ENCODE results near the gene INTS6L. TPM values are rescaled to one million over a fixed set of nuclear protein-coding genes. Genes with fewer than 3 reads are reported as not detected.
A peak's percentile ranks its signal among the peaks of the same experiment; 100 is the strongest.

Gene INTS6L
- total and polyA plus RNA-seq, 7 experiments from 2014 or later: 5.9 to 46.8 (median 32.2) TPM

- peak overlapping the region in 4 of 10 donors; percentile 12 to 59 (median 38) for H3K4me3 Mint-ChIP-seq
- ATAC-seq: peak; percentile 65
- POLR2A ChIA-PET: interaction anchor here (0.6 to 1.2 kb wide), 2 partner anchors 16 to 39 kb away, joined by 3 read pairs; no protein-coding TSS in a partner anchor
Measured at GRCh38 chrX:135543924-135544323, 23.5 kb downstream of the INTS6L start.

DNA sequence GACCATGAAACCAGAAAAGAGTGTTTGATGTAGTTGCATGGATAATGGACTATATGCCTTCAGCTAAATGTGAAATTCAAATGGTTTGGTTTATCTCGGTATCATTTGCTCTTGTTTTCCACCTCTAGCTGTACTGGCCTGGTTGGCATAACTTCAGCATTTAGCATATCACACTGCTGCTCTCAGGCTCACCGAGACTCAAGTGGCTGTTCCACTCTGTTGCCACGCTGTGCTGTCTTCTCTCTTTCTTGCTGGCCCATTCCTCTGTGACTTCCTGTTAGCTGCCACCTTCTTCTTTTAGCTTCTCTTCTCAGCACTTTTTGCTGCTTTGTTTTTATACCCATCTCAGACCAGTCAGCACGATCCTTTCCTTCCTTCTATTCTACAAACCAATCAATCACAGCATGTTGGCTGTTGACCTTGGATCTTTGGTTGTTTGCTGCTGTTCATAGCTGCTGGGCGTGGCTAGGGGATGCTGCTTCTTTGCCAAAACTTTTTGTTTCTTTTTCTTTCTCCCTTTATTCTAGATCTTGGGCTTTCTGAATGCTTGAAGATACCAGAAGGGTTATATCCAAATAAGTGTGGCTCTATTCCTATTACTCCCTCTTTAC, 24.0 kb downstream of the INTS6L start:
- Mint-ChIP-seq H3K36me3 (peaks cover 0 to 11% (median 2%) of the 10 kb centered on the region in 5 donors), H3K27me3 (no peaks in the 10 kb centered on the region), H3K4me3 (peak overlapping the region in 8 of 10 donors; percentile 0 to 60 (median 38)), H3K9me3 (no peaks in the 10 kb centered on the region), H3K27ac (peak overlapping the region; percentile 9 to 91 (median 57)), H3K4me1 (peaks cover 19 to 53% (median 42%) of the 10 kb centered on the region in 7 donors)
- H3K9me3 ChIP-seq (ENCODE audit: control insufficient read depth in 2 of 3, low read length in 3 of 3): no peaks in the 10 kb centered on the region
- H3K36me3 ChIP-seq (ENCODE audit: control insufficient read depth in 2 of 3, insufficient read depth in 3 of 3, low read length in 3 of 3): peaks cover 0 to 14% (median 0%) of the 10 kb centered on the region in 3 experiments
- H3K4me1 ChIP-seq (ENCODE audit: control insufficient read depth in 2 of 2, insufficient read depth in 2 of 2, low read length in 2 of 2): peaks cover 7 to 8% of the 10 kb centered on the region in 2 donors
- POLR2A ChIA-PET: interaction anchor here (1.2 kb wide), 2 partner anchors 22 to 38 kb away, joined by 3 to 4 read pairs; no protein-coding TSS in a partner anchor
- intact Hi-C loops (cut with micrococcal nuclease): loop anchor here in 1 of 2 donors (1.0 to 2.0 kb wide), 2 partner anchors 23 to 60 kb away; no protein-coding TSS in a partner anchor
- peak in 3 of 9 donors; percentile 6 to 15 (median 11) for DNase-seq
- no peak overlapping the region for H3K4me3 ChIP-seq (ENCODE audit: low read length)
- H3K27me3 ChIP-seq (ENCODE audit: control insufficient read depth in 2 of 2, insufficient read depth in 2 of 2, low read length in 2 of 2): no peaks in the 10 kb centered on the region
- CTCF ChIA-PET: interaction anchor here (0.6 kb wide), 2 partner anchors 23 to 58 kb away, joined by 3 read pairs; no protein-coding TSS in a partner anchor
- H3K27ac ChIP-seq (ENCODE audit: low read depth, low read length): no peak overlapping the region
- peak; percentile 44 for ATAC-seq

More at GRCh38 chrX:135543924-135544323, 23.5 kb downstream of the INTS6L start:
- Histone ChIP-seq H3K27ac (ENCODE audit: low read depth, low read length) (no peak overlapping the region), H3K36me3 (ENCODE audit: control insufficient read depth in 2 of 3, insufficient read depth in 3 of 3, low read length in 3 of 3) (peaks cover 0 to 14% (median 0%) of the 10 kb centered on the region in 3 experiments), H3K4me3 (ENCODE audit: low read length) (no peak overlapping the region), H3K27me3 (ENCODE audit: control insufficient read depth in 2 of 2, insufficient read depth in 2 of 2, low read length in 2 of 2) (no peaks in the 10 kb centered on the region), H3K9me3 (ENCODE audit: control insufficient read depth in 2 of 3, low read length in 3 of 3) (no peaks in the 10 kb centered on the region), H3K4me1 (ENCODE audit: control insufficient read depth in 2 of 2, insufficient read depth in 2 of 2, low read length in 2 of 2) (peaks cover 7 to 12% of the 10 kb centered on the region in 2 donors)
- peaks cover 21 to 58% (median 47%) of the 10 kb centered on the region in 7 donors for H3K4me1 Mint-ChIP-seq
- intact Hi-C loops (cut with micrococcal nuclease): loop anchor here in 1 of 2 donors (1.0 to 2.0 kb wide), 2 partner anchors 23 to 59 kb away; no protein-coding TSS in a partner anchor
- H3K36me3 Mint-ChIP-seq: peaks cover 0 to 13% (median 0%) of the 10 kb centered on the region in 5 donors
- H3K9me3 Mint-ChIP-seq: no peaks in the 10 kb centered on the region
- H3K27ac Mint-ChIP-seq: peak overlapping the region in 4 of 9 donors; percentile 34 to 91 (median 82)
- peak in 7 of 9 donors; percentile 7 to 42 (median 30) for DNase-seq
- H3K27me3 Mint-ChIP-seq: no peaks in the 10 kb centered on the region
- CTCF ChIA-PET: interaction anchor here (1.0 kb wide), 1 partner anchor 13 kb away, joined by 3 read pairs; no protein-coding TSS in a partner anchor

DNA sequence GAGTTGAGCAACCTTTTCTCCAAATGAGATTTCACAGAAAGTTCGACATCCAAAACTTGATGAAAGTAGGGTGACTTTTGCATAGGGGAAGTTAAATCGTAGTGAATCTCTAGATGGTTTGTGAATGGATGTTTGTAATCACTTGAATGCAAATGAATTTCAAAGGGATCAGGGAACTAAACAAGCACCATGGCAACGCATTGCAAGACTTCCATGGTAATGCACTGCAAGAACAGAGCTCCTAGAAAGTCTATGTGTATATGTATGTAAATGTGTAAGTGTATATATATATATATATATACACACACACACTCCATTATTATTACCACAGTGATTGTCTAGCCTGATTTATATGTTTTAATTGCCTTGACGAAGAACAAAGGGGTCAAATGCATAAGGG, 27.3 kb downstream of the INTS6L start:
- DNase-seq: no peak
- POLR2A ChIA-PET: no interaction called here
- Mint-ChIP-seq H3K9me3 (no peaks in the 10 kb centered on the region), H3K4me1 (peaks cover 14 to 30% (median 23%) of the 10 kb centered on the region in 7 donors), H3K4me3 (no peak overlapping the region), H3K27ac (no peak overlapping the region), H3K27me3 (no peaks in the 10 kb centered on the region), H3K36me3 (peaks cover 4 to 17% (median 11%) of the 10 kb centered on the region in 5 donors)
- intact Hi-C loops (cut with micrococcal nuclease): no loop called here
- peaks cover 0 to 25% (median 10%) of the 10 kb centered on the region in 3 experiments for H3K36me3 ChIP-seq (ENCODE audit: control insufficient read depth in 2 of 3, insufficient read depth in 3 of 3, low read length in 3 of 3)
- H3K4me1 ChIP-seq (ENCODE audit: control insufficient read depth in 2 of 2, insufficient read depth in 2 of 2, low read length in 2 of 2): peaks cover 7 to 8% of the 10 kb centered on the region in 2 donors
- H3K27ac ChIP-seq (ENCODE audit: low read depth, low read length): no peak overlapping the region
- CTCF ChIA-PET: interaction anchor here (0.6 kb wide), 1 partner anchor 408 kb away, joined by 4 read pairs; no protein-coding TSS in a partner anchor
- no peak for ATAC-seq
- H3K4me3 ChIP-seq (ENCODE audit: low read length): no peak overlapping the region
- H3K9me3 ChIP-seq (ENCODE audit: control insufficient read depth in 2 of 3, low read length in 3 of 3): no peaks in the 10 kb centered on the region
- H3K27me3 ChIP-seq (ENCODE audit: control insufficient read depth in 2 of 2, insufficient read depth in 2 of 2, low read length in 2 of 2): no peaks in the 10 kb centered on the region

DNA sequence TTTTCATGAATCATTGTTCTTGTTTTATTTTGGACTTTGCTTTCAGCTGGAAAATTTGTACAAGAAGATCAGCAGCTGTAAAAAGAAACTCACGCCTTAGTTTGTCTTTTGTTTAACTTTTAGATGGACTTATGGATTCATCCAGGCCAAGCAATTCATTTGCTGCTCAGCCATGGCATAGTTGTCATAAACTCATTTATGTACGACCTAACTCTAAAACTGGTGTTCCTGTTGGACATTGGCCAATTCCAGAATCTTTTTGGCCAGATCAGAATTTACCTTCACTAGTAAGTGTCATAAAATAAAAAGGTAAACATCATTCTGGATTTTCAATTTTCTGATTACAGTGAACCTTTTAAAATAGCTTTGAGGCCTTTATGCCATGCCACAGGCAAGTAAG, 29.1 kb downstream of the INTS6L start:
- no peak overlapping the region for H3K27ac ChIP-seq (ENCODE audit: low read depth, low read length)
- ATAC-seq (no peak), DNase-seq (no peak)
- ChIA-PET CTCF (no interaction called here), POLR2A (no interaction called here)
- peaks cover 0 to 28% (median 10%) of the 10 kb centered on the region in 3 experiments for H3K36me3 ChIP-seq (ENCODE audit: control insufficient read depth in 2 of 3, insufficient read depth in 3 of 3, low read length in 3 of 3)
- H3K27me3 ChIP-seq (ENCODE audit: control insufficient read depth in 2 of 2, insufficient read depth in 2 of 2, low read length in 2 of 2): no peaks in the 10 kb centered on the region
- H3K27ac Mint-ChIP-seq: peak overlapping the region in 1 of 9 donors; percentile 46
- H3K9me3 Mint-ChIP-seq: no peaks in the 10 kb centered on the region
- H3K4me1 ChIP-seq (ENCODE audit: control insufficient read depth in 2 of 2, insufficient read depth in 2 of 2, low read length in 2 of 2): peaks cover 0 to 1% of the 10 kb centered on the region in 2 donors
- no peak overlapping the region for H3K4me3 Mint-ChIP-seq
- no peaks in the 10 kb centered on the region for H3K9me3 ChIP-seq (ENCODE audit: control insufficient read depth in 2 of 3, low read length in 3 of 3)
- H3K36me3 Mint-ChIP-seq: peaks cover 4 to 25% (median 16%) of the 10 kb centered on the region in 5 donors
- no peak overlapping the region for H3K4me3 ChIP-seq (ENCODE audit: low read length)
- peaks cover 3 to 12% (median 5%) of the 10 kb centered on the region in 7 donors for H3K4me1 Mint-ChIP-seq
- H3K27me3 Mint-ChIP-seq: no peaks in the 10 kb centered on the region
- intact Hi-C loops (cut with micrococcal nuclease): no loop called here

DNA sequence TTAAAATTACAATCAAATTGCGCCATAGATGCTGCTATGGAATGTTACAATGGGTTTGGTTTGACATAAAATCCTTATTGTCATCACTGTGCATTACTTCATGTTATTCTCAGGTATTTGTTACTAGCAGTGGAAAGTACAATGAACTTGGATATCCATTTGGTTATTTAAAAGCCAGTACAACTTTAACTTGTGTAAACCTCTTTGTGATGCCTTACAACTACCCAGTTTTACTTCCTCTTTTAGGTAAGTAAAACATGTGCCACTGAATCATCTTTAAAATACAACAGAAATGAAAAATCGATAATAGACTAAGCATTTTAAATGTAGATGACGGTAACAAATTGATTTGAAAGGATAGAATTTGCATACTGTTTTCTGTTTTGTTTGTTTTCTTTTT, 35.6 kb downstream of the INTS6L start:
- Mint-ChIP-seq H3K36me3 (peaks cover 5 to 38% (median 25%) of the 10 kb centered on the region in 5 donors), H3K9me3 (no peaks in the 10 kb centered on the region), H3K4me3 (no peak overlapping the region), H3K27me3 (no peaks in the 10 kb centered on the region), H3K4me1 (no peaks in the 10 kb centered on the region), H3K27ac (no peak overlapping the region)
- Histone ChIP-seq H3K27ac (ENCODE audit: low read depth, low read length) (no peak overlapping the region), H3K4me1 (ENCODE audit: control insufficient read depth in 2 of 2, insufficient read depth in 2 of 2, low read length in 2 of 2) (no peaks in the 10 kb centered on the region), H3K27me3 (ENCODE audit: control insufficient read depth in 2 of 2, insufficient read depth in 2 of 2, low read length in 2 of 2) (no peaks in the 10 kb centered on the region), H3K9me3 (ENCODE audit: control insufficient read depth in 2 of 3, low read length in 3 of 3) (no peaks in the 10 kb centered on the region), H3K36me3 (ENCODE audit: control insufficient read depth in 2 of 3, insufficient read depth in 3 of 3, low read length in 3 of 3) (peaks cover 0 to 19% (median 16%) of the 10 kb centered on the region in 3 experiments), H3K4me3 (ENCODE audit: low read length) (no peak overlapping the region)
- no peak for ATAC-seq
- ChIA-PET POLR2A (no interaction called here), CTCF (interaction anchor here (1.1 kb wide), 1 partner anchor 13 kb away, joined by 3 read pairs; no protein-coding TSS in a partner anchor)
- no peak for DNase-seq
- intact Hi-C loops (cut with micrococcal nuclease): no loop called here

GRCh38 chrX:135557344-135557743, 36.9 kb downstream of the INTS6L start:
- CTCF ChIA-PET: interaction anchor here (1.1 kb wide), 1 partner anchor 14 kb away, joined by 3 read pairs; no protein-coding TSS in a partner anchor
- no peak for DNase-seq
- H3K36me3 Mint-ChIP-seq: peaks cover 0 to 43% (median 25%) of the 10 kb centered on the region in 5 donors

More at GRCh38 chrX:135557344-135557743, 36.9 kb downstream of the INTS6L start:
- H3K27ac Mint-ChIP-seq: no peak overlapping the region
- ATAC-seq: no peak
- Histone ChIP-seq H3K4me1 (ENCODE audit: control insufficient read depth in 2 of 2, insufficient read depth in 2 of 2, low read length in 2 of 2) (no peaks in the 10 kb centered on the region), H3K36me3 (ENCODE audit: control insufficient read depth in 2 of 3, insufficient read depth in 3 of 3, low read length in 3 of 3) (peaks cover 0 to 14% (median 8%) of the 10 kb centered on the region in 3 experiments), H3K27me3 (ENCODE audit: control insufficient read depth in 2 of 2, insufficient read depth in 2 of 2, low read length in 2 of 2) (no peaks in the 10 kb centered on the region), H3K27ac (ENCODE audit: low read depth, low read length) (no peak overlapping the region), H3K9me3 (ENCODE audit: control insufficient read depth in 2 of 3, low read length in 3 of 3) (no peaks in the 10 kb centered on the region), H3K4me3 (ENCODE audit: low read length) (no peak overlapping the region)
- intact Hi-C loops (cut with micrococcal nuclease): no loop called here
- POLR2A ChIA-PET: no interaction called here
- no peaks in the 10 kb centered on the region for H3K4me1 Mint-ChIP-seq
- H3K4me3 Mint-ChIP-seq: no peak overlapping the region
- no peaks in the 10 kb centered on the region for H3K27me3 Mint-ChIP-seq
- peaks cover 0 to 3% (median 0%) of the 10 kb centered on the region in 11 donors for H3K9me3 Mint-ChIP-seq

All from naive thymus-derived CD4-positive, alpha-beta T cell (primary cell).